K562 (cell line): Measurements from ENCODE around the gene RAB12. TPM values are rescaled to one million over a fixed set of nuclear protein-coding genes. Genes with fewer than 3 reads are reported as not detected.
A peak's percentile ranks its signal among the peaks of the same experiment; 100 is the strongest.

Source experiments
- ATAC-seq: fragments of 200-7000 bp; cut with Tn5 transposase; 3 replicates; pipeline ENCODE4 v1.9.1; 2020; ENCODE audit warnings: moderate library complexity
- BruUV-seq: library from RNA; stranded (reverse); fragments of 400-500 nt; replicated peaks from 2 replicates; lab custom pipeline; 2021; lab: Mats Ljungman, UMichigan
- CTCF ChIA-PET: fragments of 300-600 bp; formaldehyde crosslinking; extraction: SDS; loops from one replicate; lab custom pipeline; 2021; ENCODE audit warnings: low intra/inter-chr PET ratio; lab: Yijun Ruan, JAX
- POLR2A ChIA-PET: fragments of 300-600, 350-650 bp; sonication (Branson Sonifier 250); formaldehyde crosslinking; extraction: SDS; loops from one replicate; lab custom pipeline; 2021; ENCODE audit warnings: antibody characterized with exemption, inconsistent platforms; lab: Yijun Ruan, JAX
- DNase-seq, 4 experiments: peaks; one replicate each; pipeline versions ENCODE4 v3.0.0 to v3.0.0-alpha.2; 2011 to 2018; ENCODE audit warnings: low spot score in 3 of 4, mixed read lengths in 3 of 4; ENCODE audit errors: extremely low read depth in 1 of 4
- FAIRE-seq: peaks from 2 replicates; lab custom pipeline; 2011; peaks lifted over from hg19 to GRCh38; lab: Jason Lieb, UNC
- H2AFZ ChIP-seq: 2 replicates; pipeline ENCODE4 v1.6.0; 2011; ENCODE audit warnings: low read depth, low read length, control low read depth, inconsistent platforms
- H3K27ac ChIP-seq: fragments of 200-600 bp; 3 replicates; pipeline ENCODE4 v1.8.0; 2011; ENCODE audit warnings: low read depth, mild to moderate bottlenecking, control low read depth, inconsistent platforms, low read length, moderate library complexity, mixed read lengths; ENCODE audit errors: extremely low read depth
- H3K27me3 ChIP-seq, 2 experiments: fragments of 300-600 bp in 1 of 2; 2 replicates in 1 of 2; 3 replicates in 1 of 2; pipeline versions ENCODE4 v1.6.0 to v1.8.0; 2011; ENCODE audit warnings: inconsistent platforms in 2 of 2, low read length in 2 of 2, mild to moderate bottlenecking in 1 of 2, mixed read lengths in 1 of 2, moderate library complexity in 1 of 2; ENCODE audit not compliant: control insufficient read depth in 2 of 2, insufficient read depth in 2 of 2
- H3K36me3 ChIP-seq: fragments of 300-600 bp; 3 replicates; pipeline ENCODE4 v1.8.0; 2011; ENCODE audit warnings: mild to moderate bottlenecking, low read length, inconsistent platforms; ENCODE audit not compliant: control insufficient read depth, insufficient read depth
- H3K4me1 ChIP-seq, 2 experiments: fragments of 200-600 bp in 1 of 2; replicated peaks in 1 of 2; 2 replicates in 1 of 2; 3 replicates in 1 of 2; pipeline versions ENCODE4 v1.5.1 to v1.8.0; 2011; ENCODE audit warnings: inconsistent platforms in 2 of 2, low read length in 2 of 2, mild to moderate bottlenecking in 1 of 2, mixed read lengths in 1 of 2, moderate library complexity in 1 of 2; ENCODE audit not compliant: control insufficient read depth in 2 of 2, insufficient read depth in 2 of 2
- H3K4me2 ChIP-seq: 2 replicates; pipeline ENCODE4 v1.6.1; 2011; ENCODE audit warnings: low read length, control low read depth, inconsistent platforms, mixed read lengths; ENCODE audit not compliant: insufficient read depth
- H3K4me3 ChIP-seq: fragments of 200-600 bp; sonication (generic), shearing (Covaris generic); 2 replicates; pipeline ENCODE4 v1.5.1; 2016; ENCODE audit warnings: control low read depth, inconsistent platforms
- H3K79me2 ChIP-seq: fragments of 200-600 bp; 3 replicates; pipeline ENCODE4 v1.8.0; 2011; ENCODE audit warnings: low read length, inconsistent platforms; ENCODE audit not compliant: control insufficient read depth, insufficient read depth
- H3K9ac ChIP-seq, 2 experiments: 2 replicates each; pipeline versions ENCODE4 v1.6.0 to v1.6.1; 2011; ENCODE audit warnings: low read depth in 2 of 2, low read length in 2 of 2, control low read depth in 1 of 2, inconsistent platforms in 1 of 2, mild to moderate bottlenecking in 1 of 2, mixed read lengths in 1 of 2; ENCODE audit not compliant: insufficient read depth in 1 of 2
- H3K9me1 ChIP-seq: one replicate; pipeline ENCODE4 v1.6.0; 2011; ENCODE audit warnings: inconsistent platforms, mild to moderate bottlenecking, low read length, moderate library complexity; ENCODE audit not compliant: control insufficient read depth, insufficient read depth
- H3K9me3 ChIP-seq: replicated peaks from 2 replicates; pipeline ENCODE4 v1.5.1; 2011; ENCODE audit warnings: low read depth, low read length, inconsistent platforms; ENCODE audit not compliant: control insufficient read depth, insufficient read depth
- H4K20me1 ChIP-seq: replicated peaks from 2 replicates; pipeline ENCODE4 v1.6.1; 2011; ENCODE audit warnings: low read length, inconsistent platforms, mixed read lengths; ENCODE audit not compliant: control insufficient read depth, insufficient read depth
- BRF1 ChIP-seq: IDR thresholded peaks from 3 replicates; pipeline ENCODE4 v1.6.1; 2011; ENCODE audit warnings: borderline replicate concordance, mild to moderate bottlenecking; ENCODE audit not compliant: insufficient read length; ENCODE audit errors: extremely low read depth
- FOXM1 ChIP-seq, 2 experiments: fragments of 450-650 bp in 1 of 2; sonication (generic) in 1 of 2; formaldehyde crosslinking in 1 of 2; IDR thresholded peaks; 2 replicates each; pipeline versions ENCODE4 v1.6.1 to v1.9.0; 2017 to 2022; ENCODE audit warnings: low read depth in 2 of 2, mild to moderate bottlenecking in 2 of 2, missing genetic modification reagents in 1 of 2, moderate library complexity in 1 of 2
- MEIS2 ChIP-seq: fragments of 450-650 bp; IDR thresholded peaks from 2 replicates; pipeline ENCODE4 v1.6.1; 2014; ENCODE audit warnings: mild to moderate bottlenecking; ENCODE audit not compliant: partially characterized antibody
- PHB2 ChIP-seq: fragments of 450-650 bp; IDR thresholded peaks from 2 replicates; pipeline ENCODE4 v1.6.1; 2017; ENCODE audit warnings: low read depth
- PHTF2 ChIP-seq: fragments of 250-450 bp; sonication (Bioruptor Pico); IDR thresholded peaks from 2 replicates; pipeline ENCODE4 v1.5.0; 2021; ENCODE audit warnings: mild to moderate bottlenecking
- RAD51 ChIP-seq: fragments of 450-650 bp; IDR thresholded peaks from 2 replicates; pipeline ENCODE4 v1.7.1; 2016; ENCODE audit warnings: low read depth, mild to moderate bottlenecking, borderline replicate concordance
- RBM25 ChIP-seq: fragments of 200-400 bp; formaldehyde crosslinking; IDR thresholded peaks from 2 replicates; pipeline ENCODE4 v1.6.1; 2018; ENCODE audit warnings: low read length, low read depth, moderate library complexity; ENCODE audit not compliant: severe bottlenecking
- TOE1 ChIP-seq, 2 experiments: fragments of 450-650 bp in 1 of 2; sonication (generic) in 1 of 2; formaldehyde crosslinking in 1 of 2; IDR thresholded peaks; 2 replicates each; pipeline versions ENCODE4 v1.7.1 to v1.8.0; 2016 to 2022; ENCODE audit warnings: borderline replicate concordance in 2 of 2, mild to moderate bottlenecking in 2 of 2, antibody characterized with exemption in 1 of 2, inconsistent platforms in 1 of 2, low read depth in 1 of 2, missing genetic modification reagents in 1 of 2, moderate library complexity in 1 of 2
- WGBS: fragments of 100-300 bp; shearing (Covaris generic); methylation state at CpG from one replicate; pipeline ENCODE4 v1.1.6; 2016; ENCODE audit warnings: low coverage, mixed read lengths; ENCODE audit not compliant: insufficient coverage; ENCODE audit errors: missing lambda C conversion rate; 5-methylcytosine and 5-hydroxymethylcytosine counted together
- in situ Hi-C: fragments of 300-500 bp; cut with MboI; formaldehyde crosslinking; loops from 4 replicates; pipeline ENCODE4 v1.15.0; 2018; ENCODE audit warnings: inconsistent platforms, mixed read lengths
- intact Hi-C: fragments of 100-400 bp; cut with micrococcal nuclease; formaldehyde crosslinking; loops from 2 replicates; pipeline ENCODE4 v1.14.2; 2022
- polyA plus RNA-seq, 8 experiments: library from polyadenylated mRNA; depleted of rRNA in 4 of 8; stranded (reverse) in 5 of 8; unstranded in 3 of 8; fragments of >200 nt; fragmentation: Nextera tagmentation in 2 of 8; fragmentation: Illumina TruSeq in 1 of 8; extraction: Ambion mirVana in 2 of 8; extraction: Trizol in 1 of 8; gene quantifications; 2 replicates each; pipeline versions ENCODE4 v1.2.1 to v1.2.3, GENCODE V29; 2011 to 2014; ENCODE audit warnings: inconsistent platforms in 1 of 8, missing spikeins in 1 of 8
- total RNA-seq, 7 experiments: library from RNA; depleted of rRNA in 6 of 7; stranded (reverse); fragments of >200 nt in 6 of 7; fragmentation: Illumina TruSeq in 2 of 7; extraction: Trizol in 2 of 7; gene quantifications; 2 replicates each; pipeline versions ENCODE4 v1.2.1 to v1.2.3, GENCODE V29; 2011 to 2021; ENCODE audit warnings: low replicate concordance in 1 of 7
- TF ChIP-seq, protein P1 (sequence below): sonication (generic); formaldehyde crosslinking; IDR thresholded peaks from 2 replicates; pipeline ENCODE4 v1.8.1; 2023; ENCODE audit warnings: mild to moderate bottlenecking, missing genetic modification reagents, moderate library complexity
- TF ChIP-seq, protein P2 (sequence below): fragments of 250-450 bp; sonication (Bioruptor Pico); IDR thresholded peaks from 2 replicates; pipeline ENCODE4 v1.4.0; 2020; ENCODE audit warnings: mild to moderate bottlenecking, moderate library complexity
- TF ChIP-seq, protein P3 (sequence below): sonication (generic); formaldehyde crosslinking; IDR thresholded peaks from 2 replicates; pipeline ENCODE4 v1.5.0; 2020; ENCODE audit warnings: missing genetic modification reagents
- TF ChIP-seq, protein P4 (sequence below): sonication (generic); formaldehyde crosslinking; IDR thresholded peaks from 2 replicates; pipeline ENCODE4 v1.9.0; 2022; ENCODE audit warnings: mild to moderate bottlenecking, missing genetic modification reagents
- TF ChIP-seq, protein P5 (sequence below): fragments of 450-650 bp; formaldehyde crosslinking; IDR thresholded peaks from 2 replicates; pipeline ENCODE4 v1.4.0; 2020; ENCODE audit warnings: mild to moderate bottlenecking, mixed read lengths

Gene RAB12
- total and polyA plus RNA-seq, 9 of the 15 experiments (the other 6 are each of a cell fraction or from before 2014, with no cell fraction given), result 0.48 to 21.6 (median 18.8) TPM

DNA sequence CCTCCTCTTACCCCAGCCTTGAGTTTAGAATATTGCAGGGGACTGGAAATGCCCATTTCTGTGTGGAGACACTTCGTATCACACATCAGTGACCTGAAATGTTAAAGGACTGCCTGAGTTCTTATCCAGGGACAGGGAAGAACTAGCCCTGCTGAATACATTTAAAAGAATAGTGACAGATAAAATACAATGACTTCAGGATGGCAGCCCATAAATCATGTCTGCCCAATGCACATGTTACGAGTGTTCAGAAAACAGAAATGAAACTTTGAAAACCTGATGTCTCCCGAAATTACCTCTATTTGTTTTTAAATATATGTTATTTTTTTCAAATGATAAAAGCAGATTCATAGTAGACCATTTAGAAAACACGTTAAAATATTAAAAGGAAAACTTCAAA lies 22.3 kb upstream of the RAB12 start (continued):
- TF ChIP-seq MEIS2 (peak; percentile 81), PHTF2 (CRISPR knock-in tag) (no peak)
- TF ChIP-seq, all 486 proteins: peak for 3

DNA sequence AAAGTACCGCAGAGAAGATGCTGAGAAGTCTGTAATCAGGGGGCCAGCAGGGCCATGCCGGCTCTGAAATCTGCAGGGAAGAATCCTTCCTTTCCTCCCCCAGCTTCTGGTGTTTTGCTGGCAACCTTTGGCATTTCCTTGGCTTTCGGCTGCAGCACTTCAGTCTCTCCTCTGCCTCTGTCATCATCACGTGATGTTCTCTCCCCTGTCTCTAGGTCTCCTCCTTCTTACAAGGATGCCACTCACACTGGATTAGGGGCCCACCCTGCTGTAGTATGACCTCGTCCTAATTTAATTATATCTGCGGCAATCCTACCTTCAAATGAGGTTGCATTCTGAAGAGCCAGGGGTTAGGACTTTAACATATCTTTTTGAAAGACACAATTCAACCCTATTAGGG lies 13.8 kb upstream of the RAB12 start:
- H2AFZ ChIP-seq, result no peak overlapping the region
- H3K4me3 ChIP-seq, result no peak overlapping the region
- H3K36me3 ChIP-seq, result no peaks in the 10 kb centered on the region
- DNase-seq, result no peak
- peak; percentile 57 for ATAC-seq
- WGBS, result 3% methylated on average over 6 of the region's 6 CpGs
- in situ Hi-C loops (no loop called here), intact Hi-C loops (no loop called here)
- peaks cover 25 to 28% of the 10 kb centered on the region in 2 experiments; a peak in 4 of 5 replicates for H3K27me3 ChIP-seq
- no peak for FAIRE-seq
- H3K9ac ChIP-seq, result no peak overlapping the region
- BruUV-seq, result no TSS peak
- H3K4me2 ChIP-seq, result no peak overlapping the region
- no peaks in the 10 kb centered on the region for H3K9me3 ChIP-seq
- H4K20me1 ChIP-seq, result no peaks in the 10 kb centered on the region
- POLR2A ChIA-PET, result interaction anchor here (0.5 to 0.7 kb wide), 2 partner anchors 14 to 71 kb away, joined by 3 to 4 read pairs; no protein-coding TSS in a partner anchor
- no peaks in the 10 kb centered on the region for H3K4me1 ChIP-seq
- H3K79me2 ChIP-seq, result no peaks in the 10 kb centered on the region
- H3K9me1 ChIP-seq, result no peaks in the 10 kb centered on the region
- CTCF ChIA-PET, result no interaction called here
- no peak overlapping the region for H3K27ac ChIP-seq
- peak; percentile 52; the same call in 1 of the 2 replicates for TF ChIP-seq TOE1 (IDR thresholded peaks at IDR 0.05; ENCODE audit: borderline replicate concordance)
- TF ChIP-seq TOE1 (CRISPR knock-in tag; IDR thresholded peaks at IDR 0.05; ENCODE audit: borderline replicate concordance, low read depth), result no peak
- no peak for TF ChIP-seq BRF1
- peak; percentile 58; the same call in 1 of the 2 replicates for TF ChIP-seq RAD51
- TF ChIP-seq, protein P1, sequence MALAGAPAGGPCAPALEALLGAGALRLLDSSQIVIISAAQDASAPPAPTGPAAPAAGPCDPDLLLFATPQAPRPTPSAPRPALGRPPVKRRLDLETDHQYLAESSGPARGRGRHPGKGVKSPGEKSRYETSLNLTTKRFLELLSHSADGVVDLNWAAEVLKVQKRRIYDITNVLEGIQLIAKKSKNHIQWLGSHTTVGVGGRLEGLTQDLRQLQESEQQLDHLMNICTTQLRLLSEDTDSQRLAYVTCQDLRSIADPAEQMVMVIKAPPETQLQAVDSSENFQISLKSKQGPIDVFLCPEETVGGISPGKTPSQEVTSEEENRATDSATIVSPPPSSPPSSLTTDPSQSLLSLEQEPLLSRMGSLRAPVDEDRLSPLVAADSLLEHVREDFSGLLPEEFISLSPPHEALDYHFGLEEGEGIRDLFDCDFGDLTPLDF, result no peak
- TF ChIP-seq PHB2, result no peak
- no peak for TF ChIP-seq RBM25
- TF ChIP-seq, protein P2, sequence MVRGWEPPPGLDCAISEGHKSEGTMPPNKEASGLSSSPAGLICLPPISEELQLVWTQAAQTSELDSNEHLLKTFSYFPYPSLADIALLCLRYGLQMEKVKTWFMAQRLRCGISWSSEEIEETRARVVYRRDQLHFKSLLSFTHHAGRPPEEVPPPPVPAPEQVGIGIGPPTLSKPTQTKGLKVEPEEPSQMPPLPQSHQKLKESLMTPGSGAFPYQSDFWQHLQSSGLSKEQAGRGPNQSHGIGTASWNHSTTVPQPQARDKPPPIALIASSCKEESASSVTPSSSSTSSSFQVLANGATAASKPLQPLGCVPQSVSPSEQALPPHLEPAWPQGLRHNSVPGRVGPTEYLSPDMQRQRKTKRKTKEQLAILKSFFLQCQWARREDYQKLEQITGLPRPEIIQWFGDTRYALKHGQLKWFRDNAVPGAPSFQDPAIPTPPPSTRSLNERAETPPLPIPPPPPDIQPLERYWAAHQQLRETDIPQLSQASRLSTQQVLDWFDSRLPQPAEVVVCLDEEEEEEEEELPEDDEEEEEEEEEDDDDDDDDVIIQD (CRISPR knock-in tag), result no peak
- TF ChIP-seq, protein P3, sequence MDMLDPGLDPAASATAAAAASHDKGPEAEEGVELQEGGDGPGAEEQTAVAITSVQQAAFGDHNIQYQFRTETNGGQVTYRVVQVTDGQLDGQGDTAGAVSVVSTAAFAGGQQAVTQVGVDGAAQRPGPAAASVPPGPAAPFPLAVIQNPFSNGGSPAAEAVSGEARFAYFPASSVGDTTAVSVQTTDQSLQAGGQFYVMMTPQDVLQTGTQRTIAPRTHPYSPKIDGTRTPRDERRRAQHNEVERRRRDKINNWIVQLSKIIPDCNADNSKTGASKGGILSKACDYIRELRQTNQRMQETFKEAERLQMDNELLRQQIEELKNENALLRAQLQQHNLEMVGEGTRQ (CRISPR knock-in tag), result peak; percentile 48
- TF ChIP-seq, protein P4, sequence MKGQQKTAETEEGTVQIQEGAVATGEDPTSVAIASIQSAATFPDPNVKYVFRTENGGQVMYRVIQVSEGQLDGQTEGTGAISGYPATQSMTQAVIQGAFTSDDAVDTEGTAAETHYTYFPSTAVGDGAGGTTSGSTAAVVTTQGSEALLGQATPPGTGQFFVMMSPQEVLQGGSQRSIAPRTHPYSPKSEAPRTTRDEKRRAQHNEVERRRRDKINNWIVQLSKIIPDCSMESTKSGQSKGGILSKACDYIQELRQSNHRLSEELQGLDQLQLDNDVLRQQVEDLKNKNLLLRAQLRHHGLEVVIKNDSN, result 0 out of 2 replicates have a peak, but pooled peaks have one; percentile 11
- TF ChIP-seq, protein P5, sequence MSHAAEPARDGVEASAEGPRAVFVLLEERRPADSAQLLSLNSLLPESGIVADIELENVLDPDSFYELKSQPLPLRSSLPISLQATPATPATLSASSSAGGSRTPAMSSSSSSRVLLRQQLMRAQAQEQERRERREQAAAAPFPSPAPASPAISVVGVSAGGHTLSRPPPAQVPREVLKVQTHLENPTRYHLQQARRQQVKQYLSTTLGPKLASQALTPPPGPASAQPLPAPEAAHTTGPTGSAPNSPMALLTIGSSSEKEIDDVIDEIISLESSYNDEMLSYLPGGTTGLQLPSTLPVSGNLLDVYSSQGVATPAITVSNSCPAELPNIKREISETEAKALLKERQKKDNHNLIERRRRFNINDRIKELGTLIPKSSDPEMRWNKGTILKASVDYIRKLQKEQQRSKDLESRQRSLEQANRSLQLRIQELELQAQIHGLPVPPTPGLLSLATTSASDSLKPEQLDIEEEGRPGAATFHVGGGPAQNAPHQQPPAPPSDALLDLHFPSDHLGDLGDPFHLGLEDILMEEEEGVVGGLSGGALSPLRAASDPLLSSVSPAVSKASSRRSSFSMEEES (CRISPR knock-in tag), result peak; percentile 91
- no peak for TF ChIP-seq FOXM1 (IDR thresholded peaks at IDR 0.05; ENCODE audit: low read depth)
- TF ChIP-seq FOXM1 (CRISPR knock-in tag; IDR thresholded peaks at IDR 0.05; ENCODE audit: low read depth), result no peak
